ENCODE results near the gene BTG3.

Gene BTG3

GRCh38 chr21:17612565-17613241, at the start of gene BTG3:
TSS of gene BTG3 (minus strand) at chr21:17612901. CDS start at chr21:17609144, 3,757 bp downstream.
- peak within 1 kb of the TSS; percentile 79 for H3K4me3 ChIP-seq (ENCODE audit: low read depth, low read length)
- TF ChIP-seq CTCF (IDR thresholded peaks at IDR 0.05; ENCODE audit: insufficient read depth, low read length, missing control alignments) = no peak
- DNase-seq (ENCODE audit: low read depth, low spot score) = no peak
- ChIA-PET POLR2A (no interaction called here), CTCF (interaction anchor here (1.2 kb wide), 1 partner anchor 21 kb away, joined by 3 read pairs; no protein-coding TSS in a partner anchor)

- no peak overlapping the region for H3K4me3 ChIP-seq (ENCODE audit: low read depth, low read length)
- no peak for TF ChIP-seq CTCF (IDR thresholded peaks at IDR 0.05; ENCODE audit: insufficient read depth, low read length, missing control alignments)
- POLR2A ChIA-PET = no interaction called here
- CTCF ChIA-PET = no interaction called here
- no peak for DNase-seq (ENCODE audit: low read depth, low spot score)
Observed at GRCh38 chr21:17660862-17661261, 48.2 kb upstream of the BTG3 start.

GRCh38 chr21:17660452-17660851, 47.8 kb upstream of the BTG3 start:
- CTCF ChIA-PET = no interaction called here

GRCh38 chr21:17658931-17659330, 46.2 kb upstream of the BTG3 start:
- no peak for TF ChIP-seq CTCF (IDR thresholded peaks at IDR 0.05; ENCODE audit: insufficient read depth, low read length, missing control alignments)
- ChIA-PET POLR2A (no interaction called here), CTCF (no interaction called here)
- no peak for DNase-seq (ENCODE audit: low read depth, low spot score)
- H3K4me3 ChIP-seq (ENCODE audit: low read depth, low read length) = no peak overlapping the region

More at GRCh38 chr21:17660452-17660851, 47.8 kb upstream of the BTG3 start:
- no peak for TF ChIP-seq CTCF (IDR thresholded peaks at IDR 0.05; ENCODE audit: insufficient read depth, low read length, missing control alignments)
- POLR2A ChIA-PET = no interaction called here
- DNase-seq (ENCODE audit: low read depth, low spot score) = peak; percentile 2
- no peak overlapping the region for H3K4me3 ChIP-seq (ENCODE audit: low read depth, low read length)

- ChIA-PET POLR2A (no interaction called here), CTCF (no interaction called here)
- no peak overlapping the region for H3K4me3 ChIP-seq (ENCODE audit: low read depth, low read length)
- DNase-seq (ENCODE audit: low read depth, low spot score) = no peak
- no peak for TF ChIP-seq CTCF (IDR thresholded peaks at IDR 0.05; ENCODE audit: insufficient read depth, low read length, missing control alignments)
Observed at GRCh38 chr21:17651526-17651925, 38.8 kb upstream of the BTG3 start.

GRCh38 chr21:17650292-17650691, 37.6 kb upstream of the BTG3 start:
- POLR2A ChIA-PET = no interaction called here
- no peak for DNase-seq (ENCODE audit: low read depth, low spot score)
- no peak overlapping the region for H3K4me3 ChIP-seq (ENCODE audit: low read depth, low read length)
- no peak for TF ChIP-seq CTCF (IDR thresholded peaks at IDR 0.05; ENCODE audit: insufficient read depth, low read length, missing control alignments)
- CTCF ChIA-PET = no interaction called here

Measured in AG04449 (cell line).